DOHH2 (cell line): ENCODE results near the gene CNKSR1.
A peak's percentile ranks its signal among the peaks of the same experiment; 100 is the strongest.

ENCODE experiments used
- H3F3A ChIP-seq: fragments of 200-600 bp; sonication (generic), shearing (Covaris generic); 2 replicates; pipeline ENCODE4 v1.6.0; 2016; ENCODE audit warnings: antibody characterized with exemption, mild to moderate bottlenecking; ENCODE audit not compliant: control insufficient read depth, insufficient read depth
- H3K27ac ChIP-seq: fragments of 200-600 bp; sonication (generic); 2 replicates; pipeline ENCODE4 v1.5.1; 2014; ENCODE audit warnings: low read depth, mild to moderate bottlenecking, low read length, moderate library complexity
- H3K27me3 ChIP-seq: fragments of 200-600 bp; sonication (generic); 2 replicates; pipeline ENCODE4 v1.6.1; 2014; ENCODE audit warnings: mild to moderate bottlenecking, low read length, mixed read lengths; ENCODE audit not compliant: control insufficient read depth
- H3K36me3 ChIP-seq: fragments of 200-600 bp; sonication (generic); 2 replicates; pipeline ENCODE4 v1.6.1; 2014; ENCODE audit warnings: mild to moderate bottlenecking, low read length, moderate library complexity, mixed read lengths; ENCODE audit not compliant: control insufficient read depth
- H3K4me1 ChIP-seq: fragments of 200-600 bp; sonication (generic); 2 replicates; pipeline ENCODE4 v1.6.1; 2014; ENCODE audit warnings: mild to moderate bottlenecking, low read length, mixed read lengths; ENCODE audit not compliant: control insufficient read depth
- H3K4me2 ChIP-seq: fragments of 200-600 bp; sonication (generic); 2 replicates; pipeline ENCODE4 v1.6.0; 2014; ENCODE audit warnings: mild to moderate bottlenecking, low read length, moderate library complexity
- H3K4me3 ChIP-seq: fragments of 200-600 bp; sonication (generic); 2 replicates; pipeline ENCODE4 v1.5.1; 2014; ENCODE audit warnings: mild to moderate bottlenecking, low read length, mixed read lengths
- H3K79me2 ChIP-seq: fragments of 200-600 bp; sonication (generic); 2 replicates; pipeline ENCODE4 v1.6.1; 2014; ENCODE audit warnings: mild to moderate bottlenecking, low read length, mixed read lengths; ENCODE audit not compliant: control insufficient read depth
- H3K9me2 ChIP-seq: fragments of 200-600 bp; sonication (generic); replicated peaks from 2 replicates; pipeline ENCODE4 v1.6.1; 2014; ENCODE audit warnings: mild to moderate bottlenecking, low read length, mixed read lengths; ENCODE audit not compliant: control insufficient read depth
- H3K9me3 ChIP-seq: fragments of 200-600 bp; sonication (generic); 2 replicates; pipeline ENCODE4 v1.6.1; 2014; ENCODE audit warnings: antibody characterized with exemption, low read length, mixed read lengths; ENCODE audit not compliant: control insufficient read depth, insufficient read depth
- H4K20me1 ChIP-seq: fragments of 200-600 bp; sonication (generic); 2 replicates; pipeline ENCODE4 v1.6.0; 2014; ENCODE audit warnings: low read depth, mild to moderate bottlenecking, antibody characterized with exemption, low read length, moderate library complexity; ENCODE audit not compliant: control insufficient read depth, insufficient read depth
- CTCF ChIP-seq: fragments of 200-600 bp; sonication (generic); IDR thresholded peaks from one replicate; pipeline ENCODE4 v1.5.1; 2014; ENCODE audit warnings: antibody characterized with exemption, mild to moderate bottlenecking, low read depth, low read length; ENCODE audit not compliant: poor library complexity, severe bottlenecking
- EZH2phosphoT487 ChIP-seq: fragments of 200-600 bp; sonication (generic); IDR thresholded peaks from 2 replicates; pipeline ENCODE4 v1.6.1; 2017; ENCODE audit warnings: borderline replicate concordance, mild to moderate bottlenecking, antibody characterized with exemption, low read length, moderate library complexity, mixed read lengths

CNKSR1 gene

GRCh38 chr1:26160527-26161414, 16.5 kb upstream of the CNKSR1 start:
- Histone ChIP-seq H3K9me2 (no peaks in the 10 kb centered on the region), H3K27me3 (peaks cover 56% of the 10 kb centered on the region), H3K36me3 (no peaks in the 10 kb centered on the region), H3K4me3 (no peak overlapping the region), H3K4me1 (peaks cover 22% of the 10 kb centered on the region), H3F3A (no peaks in the 10 kb centered on the region), H3K27ac (no peak overlapping the region), H3K4me2 (no peak overlapping the region), H3K9me3 (no peaks in the 10 kb centered on the region), H4K20me1 (no peaks in the 10 kb centered on the region), H3K79me2 (no peaks in the 10 kb centered on the region)
- TF ChIP-seq EZH2phosphoT487, result no peak
- no peak for TF ChIP-seq CTCF

GRCh38 chr1:26161415-26162219, 15.7 kb upstream of the CNKSR1 start:
- peaks cover 22% of the 10 kb centered on the region for H3K4me1 ChIP-seq
- H3K9me3 ChIP-seq, result no peaks in the 10 kb centered on the region
- H4K20me1 ChIP-seq, result no peaks in the 10 kb centered on the region
- H3K27ac ChIP-seq, result no peak overlapping the region
- H3F3A ChIP-seq, result no peaks in the 10 kb centered on the region
- no peaks in the 10 kb centered on the region for H3K36me3 ChIP-seq
- H3K4me2 ChIP-seq, result peak overlapping the region; percentile 31
- H3K4me3 ChIP-seq, result peak overlapping the region; percentile 4; the same call in 1 of the 2 replicates
- no peak for TF ChIP-seq EZH2phosphoT487
- TF ChIP-seq CTCF, result peak; percentile 16
- H3K79me2 ChIP-seq, result no peaks in the 10 kb centered on the region
- H3K9me2 ChIP-seq, result no peaks in the 10 kb centered on the region
- peaks cover 49% of the 10 kb centered on the region for H3K27me3 ChIP-seq

GRCh38 chr1:26162220-26162709, 15.0 kb upstream of the CNKSR1 start:
- peak overlapping the region; percentile 31 for H3K4me2 ChIP-seq
- H3K4me3 ChIP-seq, result peak overlapping the region; percentile 4; the same call in 1 of the 2 replicates
- no peaks in the 10 kb centered on the region for H4K20me1 ChIP-seq
- no peaks in the 10 kb centered on the region for H3F3A ChIP-seq
- no peak for TF ChIP-seq CTCF
- TF ChIP-seq EZH2phosphoT487, result peak; percentile 58; the same call in 1 of the 2 replicates
- no peaks in the 10 kb centered on the region for H3K9me2 ChIP-seq
- H3K4me1 ChIP-seq, result peaks cover 22% of the 10 kb centered on the region
- no peak overlapping the region for H3K27ac ChIP-seq
- no peaks in the 10 kb centered on the region for H3K79me2 ChIP-seq
- H3K36me3 ChIP-seq, result no peaks in the 10 kb centered on the region
- H3K9me3 ChIP-seq, result no peaks in the 10 kb centered on the region
- peaks cover 49% of the 10 kb centered on the region for H3K27me3 ChIP-seq
